ENCODE measurements around the gene MYRFL.

DNA sequence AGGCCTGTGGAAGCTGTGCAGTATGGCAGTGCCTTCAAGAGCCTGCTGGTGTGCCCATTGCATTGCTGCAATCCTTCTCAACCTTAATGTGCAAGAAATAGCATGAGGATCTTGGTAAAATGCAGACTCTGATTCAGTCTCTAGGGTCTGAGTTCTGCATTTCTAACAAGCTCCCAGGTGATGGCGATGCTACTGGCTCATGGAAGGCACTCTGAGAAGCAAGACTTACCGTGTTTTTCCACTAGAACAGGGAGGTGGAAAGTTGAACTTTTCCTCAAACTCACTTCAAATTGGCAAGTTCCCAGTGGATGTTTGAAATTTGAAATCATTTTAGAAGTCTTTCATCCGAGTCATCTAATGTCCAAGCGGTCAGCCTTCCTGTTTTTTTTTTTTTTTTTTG lies 55.5 kb downstream of the MYRFL start:
- TF ChIP-seq, protein P1, sequence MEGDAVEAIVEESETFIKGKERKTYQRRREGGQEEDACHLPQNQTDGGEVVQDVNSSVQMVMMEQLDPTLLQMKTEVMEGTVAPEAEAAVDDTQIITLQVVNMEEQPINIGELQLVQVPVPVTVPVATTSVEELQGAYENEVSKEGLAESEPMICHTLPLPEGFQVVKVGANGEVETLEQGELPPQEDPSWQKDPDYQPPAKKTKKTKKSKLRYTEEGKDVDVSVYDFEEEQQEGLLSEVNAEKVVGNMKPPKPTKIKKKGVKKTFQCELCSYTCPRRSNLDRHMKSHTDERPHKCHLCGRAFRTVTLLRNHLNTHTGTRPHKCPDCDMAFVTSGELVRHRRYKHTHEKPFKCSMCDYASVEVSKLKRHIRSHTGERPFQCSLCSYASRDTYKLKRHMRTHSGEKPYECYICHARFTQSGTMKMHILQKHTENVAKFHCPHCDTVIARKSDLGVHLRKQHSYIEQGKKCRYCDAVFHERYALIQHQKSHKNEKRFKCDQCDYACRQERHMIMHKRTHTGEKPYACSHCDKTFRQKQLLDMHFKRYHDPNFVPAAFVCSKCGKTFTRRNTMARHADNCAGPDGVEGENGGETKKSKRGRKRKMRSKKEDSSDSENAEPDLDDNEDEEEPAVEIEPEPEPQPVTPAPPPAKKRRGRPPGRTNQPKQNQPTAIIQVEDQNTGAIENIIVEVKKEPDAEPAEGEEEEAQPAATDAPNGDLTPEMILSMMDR (IDR thresholded peaks at IDR 0.05; ENCODE audit: low read depth, low read length, poor library complexity, severe bottlenecking): peak; percentile 42
- no peak for TF ChIP-seq EZH2phosphoT487 (IDR thresholded peaks at IDR 0.05; ENCODE audit: borderline replicate concordance, low read length)

All from DOHH2 (cell line).